ENCODE measurements around the gene RPAP2.
"Not testable (repeated sequence)": the region's sequence is repeated elsewhere in the genome, so short reads cannot be mapped to it uniquely, and the experiment has no call there.

Gene RPAP2

DNA sequence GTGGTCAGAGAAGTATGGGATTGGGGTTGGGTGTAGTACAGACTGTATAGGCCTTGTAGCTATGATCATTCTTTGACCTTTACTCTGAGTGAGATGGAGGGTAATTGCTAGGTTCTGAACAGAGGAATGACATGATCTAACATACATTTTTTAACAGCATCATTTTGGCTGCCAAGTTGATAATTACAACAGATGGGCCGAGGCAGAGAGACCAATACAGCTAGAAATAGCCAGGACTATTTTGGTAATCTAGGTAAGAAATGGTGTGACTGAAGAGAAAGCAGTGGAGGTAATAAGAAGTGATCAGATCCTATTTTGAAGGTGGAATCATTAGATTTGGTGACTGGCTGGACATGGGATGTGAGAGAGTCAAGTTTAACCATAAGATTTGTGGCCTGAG lies 43.5 kb downstream of the RPAP2 start:
- no peak for TF ChIP-seq ZNF274 (IDR thresholded peaks at IDR 0.05; ENCODE audit: low read depth, low read length)
- H3K4me3 ChIP-seq (ENCODE audit: low read length) = no peak overlapping the region

DNA sequence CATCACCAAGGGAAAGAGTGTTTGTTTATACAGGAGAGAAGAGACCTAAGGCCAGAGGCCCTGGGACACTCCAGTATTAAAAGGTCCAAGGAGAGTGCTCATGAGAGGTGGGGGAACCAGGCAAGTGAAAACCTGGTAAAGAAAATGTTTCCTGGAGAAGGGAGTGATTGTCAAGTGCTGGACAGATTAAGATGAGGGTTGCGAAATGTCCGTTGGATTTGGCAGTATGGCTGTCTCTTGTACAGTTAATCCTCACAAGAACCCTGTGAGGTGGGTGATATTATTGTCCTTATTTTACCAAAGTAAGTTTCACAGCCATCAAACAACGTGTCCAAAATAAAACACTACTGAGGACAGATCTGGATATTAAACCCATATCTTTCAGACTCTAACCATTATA lies 44.2 kb downstream of the RPAP2 start:
- TF ChIP-seq ZNF274 (IDR thresholded peaks at IDR 0.05; ENCODE audit: low read depth, low read length) = no peak
- no peak overlapping the region for H3K4me3 ChIP-seq (ENCODE audit: low read length)

DNA sequence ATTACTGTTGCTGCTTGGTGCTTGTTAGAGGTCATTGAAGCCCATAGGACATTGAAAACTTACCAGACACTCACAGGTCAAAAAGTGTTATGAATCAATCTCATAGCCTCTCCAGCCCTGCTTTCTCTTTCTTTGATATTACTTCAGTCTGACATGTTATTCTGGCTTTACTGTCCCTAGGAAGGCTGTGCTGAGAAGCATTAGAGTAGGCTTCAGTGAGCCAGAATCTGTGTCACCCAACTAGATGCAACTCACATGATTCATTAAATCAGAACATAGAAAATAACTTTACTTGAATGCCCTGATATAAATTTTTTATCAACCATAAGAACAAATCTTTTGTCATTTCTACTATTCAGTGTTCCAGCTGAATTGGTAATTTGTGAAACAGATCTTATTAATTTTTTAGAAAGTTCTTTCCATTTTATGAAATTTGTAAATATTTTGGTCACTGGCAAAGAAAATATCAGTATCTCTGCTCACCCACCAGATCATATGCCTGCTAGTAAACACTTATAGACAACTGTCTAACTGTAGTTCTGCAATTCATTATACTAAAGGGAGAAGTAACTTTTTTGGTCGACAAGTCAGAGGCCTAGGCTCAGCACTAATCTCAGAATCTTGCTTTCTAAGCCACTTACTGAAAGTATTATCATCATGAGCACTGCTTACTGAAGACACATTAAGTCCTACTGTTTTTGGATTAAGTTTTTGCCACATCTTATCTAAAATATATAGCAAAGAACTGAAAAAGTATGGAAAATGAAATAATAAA lies 48.2 kb downstream of the RPAP2 start:
- TF ChIP-seq ZNF274 (IDR thresholded peaks at IDR 0.05; ENCODE audit: low read depth, low read length) = no peak
- no peak overlapping the region for H3K4me3 ChIP-seq (ENCODE audit: low read length)

DNA sequence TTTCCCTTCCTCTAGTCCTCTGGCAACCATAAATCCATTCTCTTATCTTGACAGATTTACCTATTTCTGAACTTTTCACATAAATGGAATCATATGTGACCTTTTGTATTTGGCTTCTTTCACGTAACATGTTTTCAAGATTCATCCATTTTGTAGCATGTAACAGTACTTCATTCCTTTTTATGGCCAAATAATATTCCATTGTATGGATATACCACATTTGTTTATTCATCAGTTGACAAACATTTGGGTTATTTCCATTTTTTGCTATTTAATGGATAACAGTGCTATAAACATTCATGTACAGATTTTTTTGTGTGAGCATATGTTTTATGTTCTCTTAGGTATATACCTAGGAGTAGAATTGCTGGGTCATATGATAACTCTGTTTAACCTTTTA lies 54.0 kb downstream of the RPAP2 start:
- no peak overlapping the region for H3K4me3 ChIP-seq (ENCODE audit: low read length)
- TF ChIP-seq ZNF274 (IDR thresholded peaks at IDR 0.05; ENCODE audit: low read depth, low read length) = no peak

DNA sequence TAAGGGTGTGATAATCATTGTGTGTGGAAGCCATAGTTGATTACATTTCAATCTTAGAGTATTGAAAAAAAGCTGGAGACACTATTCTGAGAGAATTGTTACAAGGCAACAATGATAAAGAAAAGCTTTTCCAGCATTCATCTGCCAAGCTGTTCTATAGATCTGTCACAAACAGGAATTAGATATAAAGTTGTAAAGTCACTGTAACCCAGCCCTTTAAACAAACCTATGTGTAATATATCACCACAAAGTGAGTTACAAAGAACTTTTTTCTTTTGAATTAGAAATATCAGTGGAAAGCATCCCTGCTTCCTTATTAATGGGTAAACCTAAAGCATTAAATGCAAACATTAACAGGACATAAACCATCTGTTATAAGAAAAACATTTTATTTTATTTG lies 55.4 kb downstream of the RPAP2 start:
- TF ChIP-seq ZNF274 (IDR thresholded peaks at IDR 0.05; ENCODE audit: low read depth, low read length) = no peak
- H3K4me3 ChIP-seq (ENCODE audit: low read length) = no peak overlapping the region

DNA sequence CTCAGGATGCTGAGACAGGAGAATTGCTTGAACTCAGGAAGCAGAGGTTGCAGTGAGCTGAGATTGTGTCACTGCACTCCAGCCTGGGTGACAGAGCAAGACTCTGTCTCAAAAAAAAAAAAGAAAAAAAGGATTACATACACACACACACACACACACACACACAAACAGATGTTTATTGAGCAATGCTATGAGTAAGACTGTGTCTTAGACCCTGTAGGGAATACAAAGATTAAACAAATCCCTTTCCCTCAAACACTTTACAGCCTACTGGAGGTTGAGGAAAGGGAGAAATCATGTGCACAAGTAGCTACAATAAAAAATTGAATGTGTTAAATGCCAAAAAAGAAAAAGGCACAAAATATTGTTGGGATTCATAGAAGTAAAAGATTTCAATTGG lies 58.1 kb downstream of the RPAP2 start:
- TF ChIP-seq ZNF274 (IDR thresholded peaks at IDR 0.05; ENCODE audit: low read depth, low read length) = no peak
- no peak overlapping the region for H3K4me3 ChIP-seq (ENCODE audit: low read length)

DNA sequence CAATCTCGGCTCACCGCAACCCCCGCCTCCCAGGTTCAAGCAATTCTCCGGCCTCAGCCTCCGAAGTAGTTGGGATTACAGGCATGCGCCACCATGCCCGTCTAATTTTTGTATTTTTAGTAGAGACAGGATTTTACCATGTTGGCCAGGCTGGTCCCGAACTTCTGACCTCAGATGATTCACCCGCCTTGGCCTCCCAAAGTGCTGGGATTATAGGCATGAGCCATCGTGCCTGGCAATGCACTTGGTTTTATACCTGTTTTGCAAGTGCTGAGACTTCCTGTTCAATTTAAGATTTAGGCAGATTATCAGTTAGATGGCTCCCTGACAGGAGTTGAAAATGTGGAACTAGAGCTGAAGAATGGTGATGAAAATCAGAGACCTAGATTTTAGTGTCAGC lies 60.5 kb downstream of the RPAP2 start:
- H3K4me3 ChIP-seq (ENCODE audit: low read length) = not testable (repeated sequence)

DNA sequence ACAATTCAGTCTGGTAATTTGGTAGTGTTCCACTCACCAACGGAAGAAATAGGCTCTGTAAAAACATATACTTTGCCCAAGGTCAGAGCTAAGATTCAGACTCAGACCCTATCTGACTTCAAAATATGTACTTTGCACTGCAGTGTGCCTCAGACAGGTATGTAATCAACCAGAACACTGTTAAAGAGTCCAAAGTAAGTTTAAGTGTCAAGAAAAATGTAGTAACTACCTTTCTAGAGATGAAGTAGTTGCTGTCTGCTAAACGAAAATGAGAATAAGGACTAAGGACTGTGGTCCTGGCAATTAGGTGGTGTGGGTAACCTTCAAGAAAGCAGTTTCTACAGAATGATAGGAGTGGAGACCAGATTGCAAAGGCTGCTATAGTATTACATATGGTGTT lies 61.1 kb downstream of the RPAP2 start:
- TF ChIP-seq ZNF274 (IDR thresholded peaks at IDR 0.05; ENCODE audit: low read depth, low read length) = no peak
- H3K4me3 ChIP-seq (ENCODE audit: low read length) = no peak overlapping the region

DNA sequence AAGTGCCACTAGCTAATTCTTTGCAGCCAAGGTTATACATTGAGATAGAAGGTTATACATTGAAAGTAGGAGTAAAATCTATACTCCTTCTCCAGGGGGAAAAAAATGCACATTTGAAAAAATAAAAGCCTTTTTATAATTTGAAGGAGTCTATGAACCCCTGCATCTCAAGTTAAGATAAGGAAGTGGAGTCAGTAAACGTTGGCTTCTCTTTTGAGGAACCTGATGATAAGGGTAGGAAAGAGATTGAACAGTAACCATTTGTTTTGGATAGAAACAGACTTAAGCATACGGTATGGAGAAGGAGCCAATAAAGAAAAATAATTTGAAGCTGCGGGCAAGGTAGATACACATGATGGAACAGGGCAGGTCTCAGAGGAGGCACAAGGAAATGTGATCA lies 64.1 kb downstream of the RPAP2 start:
- no peak for TF ChIP-seq ZNF274 (IDR thresholded peaks at IDR 0.05; ENCODE audit: low read depth, low read length)

DNA sequence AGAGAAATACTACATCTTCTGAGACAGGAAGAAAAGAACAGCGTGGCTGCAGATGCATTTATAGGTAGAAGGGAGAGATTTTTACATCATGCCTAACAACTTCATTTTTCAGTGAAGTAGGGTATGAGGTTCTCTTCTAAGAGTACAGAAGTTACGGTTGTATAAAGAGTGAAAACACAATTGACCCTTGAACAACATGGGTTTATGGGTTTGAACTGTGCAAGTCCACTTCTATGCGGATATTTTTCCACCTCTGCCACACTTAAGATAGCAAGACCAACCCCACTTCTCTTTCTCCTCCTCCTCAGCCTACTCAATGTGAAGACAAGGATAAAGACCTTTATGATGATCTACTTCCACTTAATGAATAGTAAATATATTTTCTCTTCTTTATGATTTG lies 64.5 kb downstream of the RPAP2 start:
- TF ChIP-seq ZNF274 (IDR thresholded peaks at IDR 0.05; ENCODE audit: low read depth, low read length) = no peak
- no peak overlapping the region for H3K4me3 ChIP-seq (ENCODE audit: low read length)

More for the DNA sequence above, 64.1 kb downstream of the RPAP2 start:
- H3K4me3 ChIP-seq (ENCODE audit: low read length) = no peak overlapping the region

DNA sequence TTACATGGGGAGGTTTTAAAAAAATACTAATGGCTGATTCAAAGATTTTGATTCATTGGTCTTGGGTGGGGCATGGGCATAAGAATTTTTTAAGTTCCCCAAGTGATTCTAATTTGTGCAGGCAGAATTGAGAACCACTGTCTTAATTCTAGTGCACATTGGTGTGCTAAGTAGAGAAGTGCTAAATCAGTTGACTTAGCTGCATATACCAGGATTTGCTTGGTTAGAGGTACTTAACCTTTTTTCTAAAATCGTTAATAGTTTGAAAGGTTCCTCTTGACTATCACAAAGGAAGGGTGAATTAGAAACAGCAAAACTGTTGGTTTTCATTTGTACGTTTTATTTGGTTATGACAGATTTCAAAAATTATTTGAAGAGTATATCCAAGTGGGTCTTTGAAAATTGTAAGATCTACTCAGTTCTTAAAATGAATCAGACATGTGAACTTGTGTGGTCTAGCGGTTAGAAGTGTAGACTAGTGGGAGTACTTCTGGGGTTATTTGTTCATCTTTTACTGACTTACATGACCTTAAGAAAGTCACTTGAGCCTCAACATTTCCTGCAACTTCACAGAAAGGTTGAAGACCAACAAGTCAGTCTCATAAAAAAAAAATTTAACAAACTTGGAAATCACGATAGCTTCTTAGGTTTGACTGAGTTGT lies 66.7 kb downstream of the RPAP2 start:
- H3K4me3 ChIP-seq (ENCODE audit: low read length) = no peak overlapping the region
- no peak for TF ChIP-seq ZNF274 (IDR thresholded peaks at IDR 0.05; ENCODE audit: low read depth, low read length)

DNA sequence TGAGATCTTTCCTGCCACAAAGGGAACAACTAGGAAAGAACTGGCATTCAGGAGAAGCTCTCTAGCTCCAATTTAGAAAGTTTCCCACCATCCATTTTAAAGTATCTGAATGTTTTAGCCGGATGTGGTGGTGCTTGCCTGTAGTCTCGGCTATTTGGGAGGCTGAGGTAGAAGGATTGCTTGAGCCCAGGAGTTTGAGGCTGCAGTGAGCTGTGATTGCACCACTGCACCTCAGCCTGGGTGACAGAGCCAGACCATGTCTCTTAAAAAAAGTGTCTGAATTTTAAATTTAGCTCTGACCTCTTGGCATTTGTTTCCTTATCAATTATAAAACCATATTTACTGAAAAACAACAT lies 67.2 kb downstream of the RPAP2 start:
- no peak for TF ChIP-seq ZNF274 (IDR thresholded peaks at IDR 0.05; ENCODE audit: low read depth, low read length)
- no peak overlapping the region for H3K4me3 ChIP-seq (ENCODE audit: low read length)

DNA sequence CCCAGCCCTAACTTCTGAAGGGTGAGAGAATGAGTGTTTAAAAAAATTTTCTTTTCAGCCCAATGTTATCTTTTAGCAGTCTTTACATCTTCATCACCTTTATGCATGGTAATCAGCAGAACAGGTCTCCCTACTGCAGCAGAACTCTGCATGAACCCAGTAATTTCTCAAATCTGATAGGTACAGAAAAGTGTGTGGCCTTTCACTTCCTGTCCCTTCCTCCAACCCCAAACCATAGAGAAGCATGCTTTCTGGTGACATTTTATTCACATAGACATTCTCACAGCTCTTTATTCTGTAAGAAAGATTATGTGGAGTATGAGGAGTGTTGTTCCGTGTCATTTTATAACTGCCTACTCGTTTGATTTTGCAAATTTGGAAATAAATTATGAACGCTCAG lies 68.6 kb downstream of the RPAP2 start:
- no peak overlapping the region for H3K4me3 ChIP-seq (ENCODE audit: low read length)
- no peak for TF ChIP-seq ZNF274 (IDR thresholded peaks at IDR 0.05; ENCODE audit: low read depth, low read length)

DNA sequence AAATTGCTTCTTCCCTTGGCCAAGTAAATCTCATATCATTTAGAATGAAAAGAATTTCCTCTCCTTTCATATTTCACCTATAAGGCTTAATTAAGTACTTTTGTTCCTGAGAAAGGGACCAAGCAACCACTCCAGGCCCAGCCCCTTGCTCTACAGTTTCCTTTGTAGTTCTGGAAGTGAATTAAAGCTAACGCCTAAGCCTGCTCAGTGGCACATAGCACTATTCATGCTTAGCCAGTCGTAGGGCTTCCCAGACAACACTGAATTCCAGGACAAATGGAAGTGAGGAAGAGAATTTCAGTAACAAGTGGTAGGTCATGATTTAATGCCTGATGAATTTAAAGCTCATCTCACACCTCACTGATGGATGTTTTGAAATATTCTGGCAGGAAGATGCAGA lies 73.3 kb downstream of the RPAP2 start:
- TF ChIP-seq ZNF274 (IDR thresholded peaks at IDR 0.05; ENCODE audit: low read depth, low read length) = no peak
- H3K4me3 ChIP-seq (ENCODE audit: low read length) = no peak overlapping the region

DNA sequence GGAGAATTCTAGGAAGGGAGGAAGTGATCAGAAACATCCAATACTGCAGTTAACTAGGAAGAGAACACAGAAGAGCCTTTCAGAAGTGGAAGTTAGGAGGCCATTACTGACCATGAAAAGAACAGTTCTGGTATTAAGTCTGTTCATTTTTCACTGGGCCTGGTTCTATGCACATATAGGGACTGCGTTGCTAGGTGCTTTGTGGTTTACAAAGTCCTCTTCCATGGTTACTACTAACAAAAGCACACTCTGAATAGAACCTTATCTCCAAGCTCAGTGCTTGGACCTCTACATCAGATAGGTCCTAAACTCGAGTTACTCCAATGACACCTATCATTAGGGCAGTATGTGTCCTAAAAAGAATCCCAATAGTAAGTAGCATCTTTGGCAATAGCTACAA lies 75.4 kb downstream of the RPAP2 start:
- TF ChIP-seq ZNF274 (IDR thresholded peaks at IDR 0.05; ENCODE audit: low read depth, low read length) = no peak
- H3K4me3 ChIP-seq (ENCODE audit: low read length) = no peak overlapping the region

DNA sequence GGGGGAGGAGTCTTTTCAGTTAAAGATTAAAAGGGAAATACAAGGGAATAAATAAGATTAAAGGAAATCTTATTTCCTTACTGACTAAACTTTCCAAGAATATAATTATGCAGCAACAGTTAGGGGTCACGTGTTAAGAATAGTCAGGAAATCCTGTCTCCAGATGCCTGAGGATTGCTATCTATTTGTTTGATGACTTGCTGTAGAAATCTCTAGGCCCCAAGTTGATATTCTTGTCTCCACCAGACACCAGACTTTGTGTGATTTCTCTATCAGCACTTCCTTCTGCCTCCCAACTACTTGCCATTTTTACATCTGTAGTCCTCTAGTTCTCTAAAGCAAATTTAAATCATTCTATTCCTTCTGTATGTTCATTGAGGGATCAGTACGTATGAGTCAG lies 77.5 kb downstream of the RPAP2 start:
- no peak for TF ChIP-seq ZNF274 (IDR thresholded peaks at IDR 0.05; ENCODE audit: low read depth, low read length)

DNA sequence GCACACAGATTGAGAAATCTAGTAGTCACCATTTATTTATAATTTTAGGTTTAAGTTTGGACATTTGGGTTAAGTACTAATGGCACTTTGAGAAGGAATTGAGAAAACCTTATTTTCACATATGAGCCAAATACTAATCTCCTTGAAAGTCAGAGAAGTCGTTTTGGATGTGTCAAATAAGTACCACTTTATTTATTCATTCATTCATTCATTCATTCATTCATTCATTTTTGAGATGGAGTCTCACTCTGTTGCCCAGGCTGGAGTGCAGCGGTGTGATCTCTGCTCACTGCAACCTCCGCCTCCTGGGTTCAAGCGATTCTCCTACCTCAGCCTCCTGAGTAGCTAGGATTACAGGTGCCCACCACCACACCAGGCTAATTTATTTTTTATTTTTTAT lies 79.1 kb downstream of the RPAP2 start:
- not testable (repeated sequence) for H3K4me3 ChIP-seq (ENCODE audit: low read length)

More for the DNA sequence above, 77.5 kb downstream of the RPAP2 start:
- no peak overlapping the region for H3K4me3 ChIP-seq (ENCODE audit: low read length)
